ENCODE results near the gene OR52E6. TPM values are rescaled to one million over a fixed set of nuclear protein-coding genes. Genes with fewer than 3 reads are reported as not detected.

OR52E6 gene
- total RNA-seq, 4 donors from 2014 or later = not detected

- Histone ChIP-seq H3K4me3 (peak within 1 kb of the TSS; percentile 48 to 59 (median 50)), H3K27me3 (peaks cover 0 to 9% (median 0%) of the 10 kb centered on the region in 4 donors), H3K36me3 (no peaks in the 10 kb centered on the region), H3K9me3 (peaks cover 0 to 3% (median 0%) of the 10 kb centered on the region in 4 donors), H3K27ac (replicated peaks in 1 of 4) (no peak within 1 kb of the TSS), H3K4me1 (peaks cover 0 to 11% (median 10%) of the 10 kb centered on the region in 4 donors)
- no peak for DNase-seq (ENCODE audit: extremely low spot score)
- TF ChIP-seq POLR2A (IDR thresholded peaks at IDR 0.05; ENCODE audit: low read depth) (no peak), CTCF (IDR thresholded peaks at IDR 0.05) (peak; percentile 80 to 85 (median 84)), EP300 (IDR thresholded peaks at IDR 0.05) (no peak), POLR2AphosphoS5 (IDR thresholded peaks at IDR 0.05) (peak in 1 of 2 donors; percentile 43)
- WGBS = 5% methylated on average over 23 of the region's 24 CpGs
- intact Hi-C loops (cut with DNase I) = loop anchor here (1.0 to 10.0 kb wide), 4 partner anchors 124 to 686 kb away; partner anchors contain the start of genes TRIM22 and TRIM5
Observed at GRCh38 chr11:5808500-5809121, 33.1 kb downstream of the OR52E6 start, which contains the start of gene OR52N2. OR52N2 (plus strand) TSS chr11:5808924; CDS start chr11:5820336, 11,412 bp downstream.

GRCh38 chr11:5807580-5807979, 34.1 kb downstream of the OR52E6 start:
- intact Hi-C loops (cut with DNase I) = loop anchor here (5.0 to 10.0 kb wide), 3 partner anchors 123 to 685 kb away; partner anchors contain the start of genes TRIM22 and TRIM5
- Histone ChIP-seq H3K36me3 (no peaks in the 10 kb centered on the region), H3K4me3 (no peak overlapping the region), H3K9me3 (peaks cover 0 to 3% (median 0%) of the 10 kb centered on the region in 4 donors), H3K27me3 (peaks cover 0 to 9% (median 0%) of the 10 kb centered on the region in 4 donors), H3K4me1 (peaks cover 0 to 11% (median 10%) of the 10 kb centered on the region in 4 donors), H3K27ac (replicated peaks in 1 of 4) (no peak overlapping the region)
- no peak for TF ChIP-seq EP300 (IDR thresholded peaks at IDR 0.05)
- TF ChIP-seq CTCF (IDR thresholded peaks at IDR 0.05) = no peak
- no peak for TF ChIP-seq POLR2A (IDR thresholded peaks at IDR 0.05; ENCODE audit: low read depth)
- TF ChIP-seq POLR2AphosphoS5 (IDR thresholded peaks at IDR 0.05) = no peak
- no peak for DNase-seq (ENCODE audit: extremely low spot score)
- 78% methylated on average over 5 of the region's 10 CpGs for WGBS

- Histone ChIP-seq H3K36me3 (no peaks in the 10 kb centered on the region), H3K27me3 (peaks cover 0 to 5% (median 0%) of the 10 kb centered on the region in 4 donors), H3K9me3 (peaks cover 0 to 3% (median 0%) of the 10 kb centered on the region in 4 donors), H3K4me3 (no peak overlapping the region), H3K4me1 (peaks cover 0 to 9% (median 8%) of the 10 kb centered on the region in 4 donors), H3K27ac (replicated peaks in 1 of 4) (no peak overlapping the region)
- TF ChIP-seq POLR2AphosphoS5 (IDR thresholded peaks at IDR 0.05) (no peak), CTCF (IDR thresholded peaks at IDR 0.05) (no peak), POLR2A (IDR thresholded peaks at IDR 0.05; ENCODE audit: low read depth) (no peak), EP300 (IDR thresholded peaks at IDR 0.05) (no peak)
- 80% methylated on average over 5 of the region's 5 CpGs for WGBS
- intact Hi-C loops (cut with DNase I) = loop anchor here (10.0 kb wide), 2 partner anchors 119 to 199 kb away; partner anchors contain the start of genes TRIM22 and TRIM5
- DNase-seq (ENCODE audit: extremely low spot score) = no peak
Observed at GRCh38 chr11:5803982-5804381, 37.7 kb downstream of the OR52E6 start.

- Histone ChIP-seq H3K9me3 (peaks cover 0 to 4% (median 0%) of the 10 kb centered on the region in 4 donors), H3K27ac (replicated peaks in 1 of 4) (no peak overlapping the region), H3K4me3 (no peak overlapping the region), H3K27me3 (no peaks in the 10 kb centered on the region), H3K36me3 (no peaks in the 10 kb centered on the region), H3K4me1 (no peaks in the 10 kb centered on the region)
- DNase-seq (ENCODE audit: extremely low spot score) = no peak
- intact Hi-C loops (cut with DNase I) = no loop called here
- 78% methylated on average over 6 of the region's 6 CpGs for WGBS
- TF ChIP-seq POLR2AphosphoS5 (IDR thresholded peaks at IDR 0.05) = no peak
- TF ChIP-seq POLR2A (IDR thresholded peaks at IDR 0.05; ENCODE audit: low read depth) = no peak
- no peak for TF ChIP-seq EP300 (IDR thresholded peaks at IDR 0.05)
- TF ChIP-seq CTCF (IDR thresholded peaks at IDR 0.05) = no peak
Observed at GRCh38 chr11:5796541-5796940, 45.2 kb downstream of the OR52E6 start.
